ENCODE results near the gene CAMK2D.
"Not testable (repeated sequence)": the region's sequence is repeated elsewhere in the genome, so short reads cannot be mapped to it uniquely, and the experiment has no call there.

CAMK2D gene

DNA sequence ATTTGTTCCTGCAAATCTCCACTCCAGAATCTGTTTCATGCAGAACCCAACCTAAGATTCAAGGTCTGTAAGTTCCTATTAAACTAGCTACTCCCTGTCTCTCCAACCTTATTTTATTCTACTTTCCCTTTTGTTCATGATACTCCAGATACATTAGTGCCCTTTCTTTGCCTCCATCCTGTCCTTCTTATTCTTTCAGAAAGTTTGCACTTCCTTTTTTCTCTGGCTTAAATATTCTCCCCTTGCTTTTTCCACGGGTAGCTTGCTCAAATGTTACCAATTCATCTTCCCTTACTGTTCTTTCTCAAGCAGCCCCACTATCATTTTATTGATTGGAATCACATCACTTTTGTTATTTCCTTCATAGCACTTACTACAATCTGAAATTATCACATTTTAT lies 72.1 kb downstream of the CAMK2D start:
- Histone ChIP-seq H3K4me3 (ENCODE audit: low read depth, low read length) (no peak overlapping the region), H3K27ac (no peak overlapping the region), H3K27me3 (ENCODE audit: insufficient read depth, low read depth, severe bottlenecking) (no peaks in the 10 kb centered on the region), H3K36me3 (no peaks in the 10 kb centered on the region), H3K9me3 (ENCODE audit: severe bottlenecking) (no peaks in the 10 kb centered on the region)
- TF ChIP-seq, protein P1, sequence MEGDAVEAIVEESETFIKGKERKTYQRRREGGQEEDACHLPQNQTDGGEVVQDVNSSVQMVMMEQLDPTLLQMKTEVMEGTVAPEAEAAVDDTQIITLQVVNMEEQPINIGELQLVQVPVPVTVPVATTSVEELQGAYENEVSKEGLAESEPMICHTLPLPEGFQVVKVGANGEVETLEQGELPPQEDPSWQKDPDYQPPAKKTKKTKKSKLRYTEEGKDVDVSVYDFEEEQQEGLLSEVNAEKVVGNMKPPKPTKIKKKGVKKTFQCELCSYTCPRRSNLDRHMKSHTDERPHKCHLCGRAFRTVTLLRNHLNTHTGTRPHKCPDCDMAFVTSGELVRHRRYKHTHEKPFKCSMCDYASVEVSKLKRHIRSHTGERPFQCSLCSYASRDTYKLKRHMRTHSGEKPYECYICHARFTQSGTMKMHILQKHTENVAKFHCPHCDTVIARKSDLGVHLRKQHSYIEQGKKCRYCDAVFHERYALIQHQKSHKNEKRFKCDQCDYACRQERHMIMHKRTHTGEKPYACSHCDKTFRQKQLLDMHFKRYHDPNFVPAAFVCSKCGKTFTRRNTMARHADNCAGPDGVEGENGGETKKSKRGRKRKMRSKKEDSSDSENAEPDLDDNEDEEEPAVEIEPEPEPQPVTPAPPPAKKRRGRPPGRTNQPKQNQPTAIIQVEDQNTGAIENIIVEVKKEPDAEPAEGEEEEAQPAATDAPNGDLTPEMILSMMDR (IDR thresholded peaks at IDR 0.05; ENCODE audit: low read depth, low read length) = no peak
- DNase-seq = no peak

DNA sequence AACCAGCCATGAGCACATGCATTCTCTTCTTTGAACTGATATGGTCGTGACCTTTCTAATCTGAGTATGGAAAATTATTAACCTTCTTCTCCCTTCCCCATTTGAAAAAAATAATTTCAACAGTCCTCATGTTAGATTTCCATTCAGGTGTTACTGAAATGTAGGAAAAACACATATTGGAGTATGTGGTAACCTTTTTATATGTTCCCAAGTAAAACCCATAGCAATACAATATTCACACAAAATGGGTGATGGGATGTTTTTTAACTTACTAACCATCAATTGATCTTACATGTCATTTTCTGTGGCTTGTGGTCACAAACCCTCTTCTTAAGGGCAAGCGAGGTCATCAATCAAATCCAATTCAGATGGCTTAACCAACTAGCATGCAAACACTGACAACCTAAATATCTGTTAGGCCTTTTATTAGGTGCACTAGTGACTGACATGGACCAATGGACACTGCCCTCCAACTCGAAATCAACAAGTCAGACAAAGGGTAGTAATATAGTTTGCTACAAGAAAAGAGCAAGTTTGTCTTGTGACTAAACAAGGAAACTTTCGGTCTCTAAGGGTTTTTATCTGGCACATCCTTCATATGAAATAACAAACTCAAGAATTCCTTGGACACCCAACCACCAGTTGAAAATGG lies 74.3 kb downstream of the CAMK2D start:
- TF ChIP-seq, protein P1 (IDR thresholded peaks at IDR 0.05; ENCODE audit: low read depth, low read length) = no peak

DNA sequence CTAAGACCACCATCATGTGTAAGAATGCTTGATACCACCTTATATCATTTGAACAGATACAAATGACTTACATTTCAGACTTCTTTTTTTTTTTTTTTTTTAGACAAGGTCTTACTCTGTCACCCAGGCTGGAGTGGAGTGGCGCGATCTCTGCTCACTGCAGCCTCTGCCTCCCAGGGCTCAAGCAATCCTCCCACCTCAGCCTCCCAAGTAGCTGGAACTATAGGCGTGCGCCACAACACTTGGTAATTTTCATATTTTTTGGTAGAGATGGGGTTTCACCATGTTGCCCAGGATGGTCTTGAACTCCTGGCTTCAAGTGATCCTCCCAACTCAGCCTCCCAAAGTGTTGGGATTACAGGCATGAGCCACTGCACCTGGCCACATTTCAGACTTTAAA lies 76.4 kb downstream of the CAMK2D start:
- not testable (repeated sequence) for DNase-seq, H3K27ac ChIP-seq, H3K36me3 ChIP-seq

More for the DNA sequence above, 74.3 kb downstream of the CAMK2D start:
- H3K36me3 ChIP-seq = no peaks in the 10 kb centered on the region
- no peak overlapping the region for H3K4me3 ChIP-seq (ENCODE audit: low read depth, low read length)
- no peak overlapping the region for H3K27ac ChIP-seq
- H3K9me3 ChIP-seq (ENCODE audit: severe bottlenecking) = no peaks in the 10 kb centered on the region
- H3K27me3 ChIP-seq (ENCODE audit: insufficient read depth, low read depth, severe bottlenecking) = no peaks in the 10 kb centered on the region
- no peak for DNase-seq

DNA sequence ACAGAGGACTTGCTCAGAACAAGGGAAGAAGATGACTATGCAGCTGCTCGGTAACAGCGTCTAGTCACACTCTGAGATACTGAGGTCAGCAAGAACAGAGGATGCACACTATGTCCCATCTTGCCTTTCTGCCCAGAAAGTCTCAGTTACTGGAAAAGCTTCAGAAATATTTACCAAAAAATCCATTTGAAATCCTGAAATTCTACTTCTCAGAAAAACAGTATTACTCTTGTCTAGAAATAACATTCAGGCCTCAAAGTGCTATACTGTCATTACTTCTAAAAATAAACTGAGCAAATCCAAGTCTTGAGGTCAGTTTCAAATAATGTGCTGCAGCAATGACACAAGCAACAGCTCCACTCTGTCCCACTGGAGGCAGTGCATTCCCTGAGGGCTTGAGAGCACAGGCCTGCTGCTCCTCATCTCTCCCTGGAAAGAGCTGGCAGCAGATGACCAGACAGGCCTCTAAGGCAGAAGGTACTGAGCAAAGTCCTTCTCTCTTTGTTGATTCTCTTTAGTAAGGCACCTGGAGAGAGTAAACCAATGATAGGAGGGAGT lies 76.9 kb downstream of the CAMK2D start:
- H3K4me3 ChIP-seq (ENCODE audit: low read depth, low read length) = no peak overlapping the region
- no peaks in the 10 kb centered on the region for H3K9me3 ChIP-seq (ENCODE audit: severe bottlenecking)
- no peaks in the 10 kb centered on the region; the same call in 1 of the 2 replicates for H3K36me3 ChIP-seq
- H3K27me3 ChIP-seq (ENCODE audit: insufficient read depth, low read depth, severe bottlenecking) = no peaks in the 10 kb centered on the region
- no peak overlapping the region for H3K27ac ChIP-seq
- TF ChIP-seq, protein P1 (IDR thresholded peaks at IDR 0.05; ENCODE audit: low read depth, low read length) = peak; percentile 65
- peak; percentile 50 for DNase-seq

More for the DNA sequence above, 76.4 kb downstream of the CAMK2D start:
- not testable (repeated sequence) for H3K4me3 ChIP-seq (ENCODE audit: low read depth, low read length); H3K9me3 ChIP-seq (ENCODE audit: severe bottlenecking); H3K27me3 ChIP-seq (ENCODE audit: insufficient read depth, low read depth, severe bottlenecking)

DNA sequence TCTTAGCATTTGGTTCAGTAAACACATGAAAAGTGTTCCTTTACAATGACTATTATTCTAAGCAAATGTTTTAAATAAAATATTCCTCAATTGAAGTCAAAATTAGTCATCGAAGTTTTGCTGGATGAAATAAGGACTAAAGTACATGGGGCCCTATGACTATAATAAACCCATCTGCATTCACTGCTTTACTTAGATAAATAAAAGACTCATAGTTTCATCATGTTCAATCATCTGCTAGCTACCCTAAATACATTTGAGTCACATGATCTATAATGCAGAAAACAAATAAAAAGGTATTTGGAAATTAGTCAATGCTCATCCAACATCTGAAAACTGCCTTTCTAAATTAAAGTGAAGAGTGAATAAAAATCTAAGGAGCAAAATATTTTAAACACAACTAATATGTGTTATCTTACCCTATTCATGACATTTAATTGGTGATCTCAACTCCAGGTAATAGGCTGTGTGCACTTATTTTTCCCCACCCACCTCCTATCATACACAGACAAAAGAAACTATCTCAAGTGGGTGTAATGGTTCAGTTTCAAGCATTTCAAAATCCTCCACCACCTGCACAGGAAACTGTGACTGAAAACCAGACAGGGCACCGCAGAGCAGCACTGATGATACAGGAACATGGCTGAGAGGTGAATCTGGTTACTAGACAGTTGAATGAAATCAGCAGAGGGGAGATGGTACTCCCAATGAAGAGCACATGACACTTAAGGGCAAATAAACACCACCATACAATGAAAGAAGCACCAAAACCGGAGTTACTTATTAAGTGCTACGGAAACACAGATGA lies 78.6 kb downstream of the CAMK2D start:
- Histone ChIP-seq H3K27me3 (ENCODE audit: insufficient read depth, low read depth, severe bottlenecking) (no peaks in the 10 kb centered on the region), H3K4me3 (ENCODE audit: low read depth, low read length) (no peak overlapping the region), H3K9me3 (ENCODE audit: severe bottlenecking) (no peaks in the 10 kb centered on the region), H3K27ac (no peak overlapping the region), H3K36me3 (no peaks in the 10 kb centered on the region; the same call in 1 of the 2 replicates)
- no peak for DNase-seq
- TF ChIP-seq, protein P1 (IDR thresholded peaks at IDR 0.05; ENCODE audit: low read depth, low read length) = no peak

DNA sequence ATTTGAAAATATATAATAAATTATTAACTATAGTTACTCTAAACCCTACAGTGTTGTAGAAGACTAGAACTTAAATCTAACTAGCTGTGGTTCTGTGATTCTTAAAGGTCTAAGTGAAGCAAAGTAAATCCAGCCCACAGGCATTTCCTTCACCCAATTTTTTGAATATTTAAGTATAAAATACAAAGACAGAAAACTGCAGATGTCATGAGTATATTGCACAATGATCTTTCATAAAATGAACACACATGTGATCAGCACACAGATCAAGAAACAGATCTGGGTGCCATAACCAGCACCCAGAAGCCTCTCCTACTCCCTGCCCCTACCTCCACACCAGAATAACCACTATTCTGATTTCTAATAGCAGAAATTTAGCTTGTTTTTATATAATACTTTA lies 82.9 kb downstream of the CAMK2D start:
- Histone ChIP-seq H3K36me3 (no peaks in the 10 kb centered on the region; the same call in 1 of the 2 replicates), H3K27ac (no peak overlapping the region), H3K27me3 (ENCODE audit: insufficient read depth, low read depth, severe bottlenecking) (no peaks in the 10 kb centered on the region), H3K4me3 (ENCODE audit: low read depth, low read length) (no peak overlapping the region), H3K9me3 (ENCODE audit: severe bottlenecking) (no peaks in the 10 kb centered on the region)
- TF ChIP-seq, protein P1 (IDR thresholded peaks at IDR 0.05; ENCODE audit: low read depth, low read length) = no peak
- no peak for DNase-seq

Measured in WERI-Rb-1 (cell line).